Suprapubic skin (tissue), 4 donors: Measurements from ENCODE around the gene PSAT1.

Experiments used
- CTCF ChIP-seq, 2 donors: fragments of 200-600 bp in 1 of 2; fragments of 450-650 bp in 1 of 2; sonication (generic) in 1 of 2; IDR thresholded peaks; one replicate each; pipeline ENCODE4 v1.5.1; 2016 to 2019; ENCODE audit warnings: antibody characterized with exemption in 2 of 2, mild to moderate bottlenecking in 1 of 2, moderate library complexity in 1 of 2
- POLR2A ChIP-seq, 2 donors: fragments of 450-650 bp; IDR thresholded peaks; one replicate each; pipeline ENCODE4 v1.6.1; 2017; ENCODE audit warnings: antibody characterized with exemption in 2 of 2, mild to moderate bottlenecking in 2 of 2, moderate library complexity in 2 of 2
- POLR2AphosphoS5 ChIP-seq, 3 donors: sonication (generic); formaldehyde crosslinking; IDR thresholded peaks; one replicate each; pipeline ENCODE4 v1.6.1; 2017; ENCODE audit warnings: antibody characterized with exemption in 3 of 3

GRCh38 chr9:78351816-78352215 lies 54.9 kb downstream of the PSAT1 start:
- TF ChIP-seq CTCF (IDR thresholded peaks at IDR 0.05), result no peak
- no peak for TF ChIP-seq POLR2AphosphoS5 (IDR thresholded peaks at IDR 0.05)
- no peak for TF ChIP-seq POLR2A (IDR thresholded peaks at IDR 0.05)
